Activated naive CD8-positive, alpha-beta T cell treated with anti-CD3 and anti-CD28 coated beads for 36 hours (primary cell): ENCODE data around the gene THEMIS. TPM values are rescaled to one million over a fixed set of nuclear protein-coding genes. Genes with fewer than 3 reads are reported as not detected.

Experiments
- DNase-seq: peaks from one replicate; pipeline ENCODE4 v3.0.0; 2021
- H3K27ac Mint-ChIP-seq: one replicate; pipeline ENCODE4 v1.8.0; 2022; ENCODE audit warnings: mild to moderate bottlenecking, moderate library complexity, mixed read lengths
- H3K27me3 Mint-ChIP-seq: one replicate; pipeline ENCODE4 v1.8.0; 2022; ENCODE audit warnings: mild to moderate bottlenecking, mixed read lengths
- H3K36me3 Mint-ChIP-seq: one replicate; pipeline ENCODE4 v1.8.0; 2021; ENCODE audit warnings: mild to moderate bottlenecking, mixed read lengths
- H3K4me1 Mint-ChIP-seq: one replicate; pipeline ENCODE4 v1.8.0; 2021; ENCODE audit warnings: mixed read lengths
- H3K4me3 Mint-ChIP-seq: one replicate; pipeline ENCODE4 v1.8.0; 2022; ENCODE audit warnings: mild to moderate bottlenecking, moderate library complexity, mixed read lengths
- H3K9me3 Mint-ChIP-seq: one replicate; pipeline ENCODE4 v1.8.0; 2022; ENCODE audit warnings: mixed read lengths
- total RNA-seq, 2 experiments: library from RNA; stranded (reverse); gene quantifications; one replicate each; pipeline ENCODE4 v1.2.3, GENCODE V29; 2021

Gene THEMIS
- total RNA-seq, 2 experiments from 2014 or later, result 48.3 to 49.7 TPM

GRCh38 chr6:127858727-127859391, 42.0 kb downstream of the THEMIS start:
- H3K4me1 Mint-ChIP-seq, result peaks cover 70% of the 10 kb centered on the region
- DNase-seq, result no peak
- H3K9me3 Mint-ChIP-seq, result peaks cover 2% of the 10 kb centered on the region
- peaks cover 48% of the 10 kb centered on the region for H3K36me3 Mint-ChIP-seq
- no peaks in the 10 kb centered on the region for H3K27me3 Mint-ChIP-seq
- H3K4me3 Mint-ChIP-seq, result peak overlapping the region; percentile 19
- H3K27ac Mint-ChIP-seq, result peak overlapping the region; percentile 73

DNA sequence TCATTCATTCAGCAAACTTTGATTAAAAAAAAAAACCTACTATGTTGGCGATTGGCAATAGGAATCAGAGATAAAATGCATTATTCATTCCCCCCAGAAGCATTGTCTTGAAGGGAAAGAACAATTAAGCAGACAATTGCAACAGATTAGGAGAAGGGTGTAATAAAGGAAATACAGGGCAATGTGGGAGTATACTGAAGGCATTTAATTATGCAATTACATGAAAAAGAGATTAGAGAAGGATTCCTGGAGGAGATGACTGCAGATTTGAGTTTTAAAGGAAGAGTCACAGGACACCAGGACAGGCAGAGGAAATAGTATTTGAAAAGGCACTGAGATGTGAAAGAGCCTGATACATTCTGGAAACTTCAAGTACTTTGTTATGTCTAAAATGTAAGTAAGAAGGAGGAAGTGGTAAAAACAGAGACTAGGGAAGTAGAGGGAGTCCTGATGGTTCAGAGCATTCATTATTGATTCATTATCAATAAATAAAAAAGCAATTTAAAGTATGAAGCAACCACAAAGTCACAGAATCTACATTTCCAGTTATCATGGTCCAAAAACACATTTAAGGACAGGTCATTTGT, 43.7 kb downstream of the THEMIS start:
- Mint-ChIP-seq H3K9me3 (no peaks in the 10 kb centered on the region), H3K27me3 (no peaks in the 10 kb centered on the region), H3K36me3 (peaks cover 36% of the 10 kb centered on the region), H3K27ac (peak overlapping the region; percentile 80), H3K4me3 (peak overlapping the region; percentile 14), H3K4me1 (peaks cover 68% of the 10 kb centered on the region)
- no peak for DNase-seq

DNA sequence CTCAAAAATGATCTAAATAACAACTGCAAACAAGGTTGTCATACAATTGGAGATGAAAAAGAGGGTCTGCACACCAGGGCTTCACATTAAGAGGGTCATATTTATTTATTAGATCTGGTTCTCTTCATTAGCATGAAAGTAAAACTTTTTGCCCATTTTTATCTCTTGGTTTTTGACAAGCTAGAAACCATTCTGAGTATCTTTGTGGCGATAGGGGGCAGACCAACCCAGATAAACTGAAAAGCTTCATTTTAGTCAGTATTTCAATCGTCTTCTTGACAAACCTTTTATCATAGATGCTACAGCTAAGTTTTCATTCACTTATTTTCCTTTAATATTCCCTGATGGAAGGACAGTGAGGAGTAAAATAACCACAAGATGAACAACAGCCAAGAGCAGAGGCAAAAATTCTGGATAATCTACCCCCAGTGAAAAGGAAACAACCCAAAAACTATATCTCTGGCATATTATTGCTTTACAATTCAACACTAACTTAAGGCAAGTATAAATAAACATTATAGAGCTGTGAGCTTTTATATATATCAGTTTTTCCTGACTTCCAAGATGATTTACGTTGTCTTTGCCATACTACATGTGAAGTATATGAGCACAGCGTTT, 45.2 kb downstream of the THEMIS start:
- H3K27ac Mint-ChIP-seq, result peak overlapping the region; percentile 79
- DNase-seq, result no peak
- no peaks in the 10 kb centered on the region for H3K9me3 Mint-ChIP-seq
- peaks cover 48% of the 10 kb centered on the region for H3K36me3 Mint-ChIP-seq
- peaks cover 77% of the 10 kb centered on the region for H3K4me1 Mint-ChIP-seq
- peak overlapping the region; percentile 27 for H3K4me3 Mint-ChIP-seq
- H3K27me3 Mint-ChIP-seq, result no peaks in the 10 kb centered on the region

DNA sequence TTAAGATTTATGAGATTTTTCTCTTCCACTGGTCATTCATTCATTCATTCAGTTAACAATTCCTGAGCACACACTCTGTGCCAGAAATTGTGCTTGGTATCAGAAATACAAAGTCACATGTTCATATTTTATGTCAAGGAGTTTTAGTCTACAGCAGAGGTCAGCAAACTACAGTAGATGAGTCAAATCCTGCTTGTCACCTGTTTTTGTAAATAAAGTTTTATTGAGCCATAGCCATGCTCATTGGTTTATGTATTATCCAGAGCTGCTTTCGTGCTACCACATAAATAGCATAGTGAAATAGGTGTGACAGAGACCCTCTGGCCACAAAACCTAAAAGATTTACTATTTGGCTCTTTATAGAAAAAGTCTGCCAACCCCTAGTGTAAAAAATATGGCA, 46.8 kb downstream of the THEMIS start:
- Mint-ChIP-seq H3K9me3 (peaks cover 10% of the 10 kb centered on the region), H3K36me3 (peaks cover 51% of the 10 kb centered on the region), H3K27me3 (no peaks in the 10 kb centered on the region), H3K4me3 (no peak overlapping the region), H3K27ac (peak overlapping the region; percentile 32), H3K4me1 (peaks cover 73% of the 10 kb centered on the region)
- no peak for DNase-seq

- Mint-ChIP-seq H3K27ac (peak overlapping the region; percentile 52), H3K4me3 (no peak overlapping the region), H3K4me1 (peaks cover 67% of the 10 kb centered on the region), H3K27me3 (no peaks in the 10 kb centered on the region), H3K9me3 (peaks cover 14% of the 10 kb centered on the region), H3K36me3 (peaks cover 64% of the 10 kb centered on the region)
- DNase-seq, result no peak
These were observed 49.7 kb downstream of the THEMIS start for GRCh38 chr6:127851197-127851596.

DNA sequence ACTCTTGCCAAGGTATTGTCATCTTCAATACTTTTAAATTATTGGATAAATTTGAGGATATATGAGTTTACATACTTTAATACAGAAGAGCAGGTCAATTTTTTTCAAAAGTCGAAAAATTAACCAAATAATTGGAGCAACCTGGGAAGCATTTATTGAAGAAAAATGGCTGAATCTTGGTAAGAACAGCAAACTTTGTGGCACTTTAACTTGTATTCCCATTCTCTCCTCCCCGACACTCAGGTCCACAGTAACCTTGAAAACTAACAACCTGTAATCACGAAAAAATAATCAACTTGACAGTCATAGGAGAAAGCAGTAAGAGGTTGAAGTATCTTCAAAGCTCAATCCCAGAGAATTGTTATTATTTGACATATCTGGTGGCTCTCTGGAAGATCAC, 55.6 kb downstream of the THEMIS start:
- H3K36me3 Mint-ChIP-seq, result peaks cover 77% of the 10 kb centered on the region
- H3K9me3 Mint-ChIP-seq, result peaks cover 17% of the 10 kb centered on the region
- H3K4me1 Mint-ChIP-seq, result peaks cover 57% of the 10 kb centered on the region
- no peak overlapping the region for H3K4me3 Mint-ChIP-seq
- H3K27me3 Mint-ChIP-seq, result no peaks in the 10 kb centered on the region
- H3K27ac Mint-ChIP-seq, result no peak overlapping the region
- DNase-seq, result no peak

GRCh38 chr6:127844529-127844928, 56.3 kb downstream of the THEMIS start:
- Mint-ChIP-seq H3K36me3 (peaks cover 75% of the 10 kb centered on the region), H3K4me1 (peaks cover 54% of the 10 kb centered on the region), H3K27ac (no peak overlapping the region), H3K9me3 (peaks cover 11% of the 10 kb centered on the region), H3K27me3 (no peaks in the 10 kb centered on the region), H3K4me3 (no peak overlapping the region)
- no peak for DNase-seq

GRCh38 chr6:127843582-127843981, 57.3 kb downstream of the THEMIS start:
- Mint-ChIP-seq H3K27ac (no peak overlapping the region), H3K4me3 (no peak overlapping the region), H3K9me3 (peaks cover 6% of the 10 kb centered on the region), H3K27me3 (no peaks in the 10 kb centered on the region), H3K4me1 (peaks cover 56% of the 10 kb centered on the region), H3K36me3 (peaks cover 69% of the 10 kb centered on the region)
- DNase-seq, result no peak

DNA sequence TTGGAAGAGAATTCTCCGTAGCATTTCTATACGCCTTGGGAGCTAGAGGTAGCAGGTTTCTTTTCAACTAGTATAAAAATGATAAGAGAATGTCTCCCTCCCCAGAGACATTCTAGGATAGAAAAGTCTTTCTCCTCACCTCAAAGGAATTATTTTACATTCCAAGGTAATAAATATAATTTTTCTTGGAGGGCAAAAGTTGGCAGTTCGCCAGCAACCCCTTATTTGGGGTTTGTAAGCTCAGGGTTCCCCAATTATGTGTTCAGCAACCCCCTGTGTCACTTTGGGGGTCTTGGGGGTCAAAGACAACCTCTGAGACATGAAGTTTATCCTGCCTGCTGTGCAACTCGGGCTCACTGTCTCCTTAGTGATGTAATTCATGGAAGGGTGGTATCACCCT, 58.3 kb downstream of the THEMIS start:
- peaks cover 4% of the 10 kb centered on the region for H3K9me3 Mint-ChIP-seq
- peaks cover 58% of the 10 kb centered on the region for H3K4me1 Mint-ChIP-seq

DNA sequence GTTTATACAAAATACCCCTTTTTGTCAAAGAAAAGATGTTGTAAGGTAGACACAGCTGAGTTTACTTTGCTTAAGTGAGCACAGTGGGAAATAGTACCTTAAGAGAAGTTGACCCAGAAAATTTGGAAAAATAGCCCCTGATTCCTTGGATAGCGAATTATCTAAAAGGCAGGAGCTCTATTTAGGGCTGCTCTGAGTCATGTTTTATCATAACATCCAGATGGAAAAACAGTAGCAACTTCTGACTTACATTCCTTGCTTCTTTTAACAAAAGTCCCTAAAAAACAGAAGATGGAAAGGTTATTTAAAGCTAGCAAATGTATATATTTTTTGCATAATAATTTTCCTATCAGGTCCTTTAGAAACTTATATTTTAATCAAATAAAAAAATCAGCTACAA, 59.0 kb downstream of the THEMIS start:
- Mint-ChIP-seq H3K27ac (no peak overlapping the region), H3K9me3 (peaks cover 4% of the 10 kb centered on the region), H3K36me3 (peaks cover 56% of the 10 kb centered on the region), H3K4me3 (no peak overlapping the region), H3K27me3 (no peaks in the 10 kb centered on the region), H3K4me1 (peaks cover 53% of the 10 kb centered on the region)
- DNase-seq, result no peak

More for the DNA sequence above, 58.3 kb downstream of the THEMIS start:
- H3K27me3 Mint-ChIP-seq, result no peaks in the 10 kb centered on the region
- H3K27ac Mint-ChIP-seq, result no peak overlapping the region
- no peak for DNase-seq
- no peak overlapping the region for H3K4me3 Mint-ChIP-seq
- H3K36me3 Mint-ChIP-seq, result peaks cover 61% of the 10 kb centered on the region

DNA sequence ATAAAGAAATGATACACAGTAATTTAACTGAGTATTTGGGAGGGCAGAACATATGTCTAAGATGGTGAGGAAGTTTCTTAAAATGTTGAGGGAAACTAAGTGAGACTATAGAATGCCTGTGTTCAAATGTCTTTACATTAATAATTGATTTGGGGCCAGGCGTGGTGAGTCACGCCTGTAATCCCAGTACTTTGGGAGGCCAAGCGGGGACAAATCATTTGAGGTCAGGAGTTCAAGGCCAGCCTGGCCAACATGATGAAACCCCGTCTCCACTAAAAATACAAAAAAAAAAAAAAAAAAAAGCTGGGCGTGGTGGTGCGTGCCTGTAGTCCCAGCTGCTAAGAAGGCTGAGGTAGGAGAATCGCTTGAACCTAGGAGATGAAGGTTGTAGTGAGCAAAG, 66.7 kb downstream of the THEMIS start:
- no peaks in the 10 kb centered on the region for H3K27me3 Mint-ChIP-seq
- peaks cover 40% of the 10 kb centered on the region for H3K36me3 Mint-ChIP-seq
- H3K27ac Mint-ChIP-seq, result no peak overlapping the region
- no peak for DNase-seq
- peaks cover 8% of the 10 kb centered on the region for H3K9me3 Mint-ChIP-seq
- H3K4me1 Mint-ChIP-seq, result peaks cover 48% of the 10 kb centered on the region
- no peak overlapping the region for H3K4me3 Mint-ChIP-seq

GRCh38 chr6:127833336-127833735, 67.5 kb downstream of the THEMIS start:
- H3K4me1 Mint-ChIP-seq, result peaks cover 44% of the 10 kb centered on the region
- H3K4me3 Mint-ChIP-seq, result no peak overlapping the region
- H3K27me3 Mint-ChIP-seq, result no peaks in the 10 kb centered on the region
- peaks cover 10% of the 10 kb centered on the region for H3K9me3 Mint-ChIP-seq
- no peak for DNase-seq
- H3K36me3 Mint-ChIP-seq, result peaks cover 48% of the 10 kb centered on the region
- no peak overlapping the region for H3K27ac Mint-ChIP-seq

- peaks cover 49% of the 10 kb centered on the region for H3K4me1 Mint-ChIP-seq
- H3K36me3 Mint-ChIP-seq, result peaks cover 56% of the 10 kb centered on the region
- no peaks in the 10 kb centered on the region for H3K27me3 Mint-ChIP-seq
- no peak for DNase-seq
- no peak overlapping the region for H3K4me3 Mint-ChIP-seq
- no peak overlapping the region for H3K27ac Mint-ChIP-seq
- peaks cover 16% of the 10 kb centered on the region for H3K9me3 Mint-ChIP-seq
These were observed 68.5 kb downstream of the THEMIS start for GRCh38 chr6:127832381-127832780.

DNA sequence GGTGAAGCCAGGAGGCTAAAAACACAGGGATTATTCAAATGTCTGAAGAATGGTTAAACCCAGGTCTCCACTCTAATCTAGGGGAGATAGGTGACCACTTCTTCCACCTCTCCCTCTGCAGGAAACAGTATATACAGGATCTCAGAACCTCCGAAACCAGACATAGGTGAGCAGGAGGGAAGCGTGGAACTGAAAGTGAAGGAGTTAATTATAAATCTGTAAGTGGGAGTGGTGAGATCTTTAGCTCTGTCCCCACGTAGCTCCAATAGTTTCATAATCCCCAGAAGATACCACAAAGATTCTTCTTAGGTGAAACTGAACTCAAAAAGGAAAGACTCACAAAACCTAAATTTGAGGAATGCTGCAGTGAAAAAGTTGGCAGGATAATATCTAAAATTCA, 76.8 kb downstream of the THEMIS start:
- Mint-ChIP-seq H3K4me3 (no peak overlapping the region), H3K9me3 (peaks cover 29% of the 10 kb centered on the region), H3K27me3 (no peaks in the 10 kb centered on the region), H3K27ac (peak overlapping the region; percentile 74), H3K4me1 (peaks cover 55% of the 10 kb centered on the region), H3K36me3 (peaks cover 73% of the 10 kb centered on the region)
- no peak for DNase-seq

DNA sequence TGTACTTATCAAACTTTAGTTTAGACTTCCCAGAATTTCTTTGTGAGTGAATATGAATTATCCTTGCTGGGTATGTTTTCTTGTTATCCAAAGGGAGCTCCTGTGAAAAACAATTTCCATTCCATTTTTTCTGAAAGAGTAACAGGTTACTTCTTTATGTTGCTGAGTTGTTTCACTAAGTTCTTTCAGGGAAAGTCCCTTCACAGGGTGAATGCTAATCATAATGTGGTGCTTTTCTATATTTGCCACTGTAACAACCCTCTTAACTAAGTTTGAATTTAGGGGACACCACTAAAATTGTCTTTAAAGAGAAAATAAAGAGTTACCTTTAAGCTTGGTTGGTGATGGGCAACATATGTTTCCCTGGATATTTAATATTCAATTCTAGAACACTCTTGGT, 79.4 kb downstream of the THEMIS start:
- H3K9me3 Mint-ChIP-seq, result peaks cover 23% of the 10 kb centered on the region
- no peak for DNase-seq
- peaks cover 68% of the 10 kb centered on the region for H3K4me1 Mint-ChIP-seq
- peak overlapping the region; percentile 75 for H3K27ac Mint-ChIP-seq
- peaks cover 62% of the 10 kb centered on the region for H3K36me3 Mint-ChIP-seq
- no peaks in the 10 kb centered on the region for H3K27me3 Mint-ChIP-seq
- peak overlapping the region; percentile 4 for H3K4me3 Mint-ChIP-seq

DNA sequence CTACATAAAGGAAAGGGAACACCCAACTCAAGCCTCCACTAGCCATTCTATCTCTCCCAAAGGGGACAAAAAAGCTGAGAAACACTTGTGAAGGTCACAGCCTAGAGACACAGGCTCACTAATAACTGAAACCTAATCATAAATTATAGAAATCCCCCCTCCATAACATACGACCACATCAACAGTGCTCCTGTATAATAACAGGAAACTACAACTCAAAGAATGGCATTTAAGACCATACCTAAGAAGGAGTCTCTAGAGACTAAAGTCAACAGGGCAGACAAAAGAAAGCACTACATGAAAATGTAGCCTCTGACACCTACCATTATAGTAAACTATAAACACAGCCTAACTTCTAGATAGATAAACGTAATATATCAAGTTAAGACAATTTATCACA, 82.7 kb downstream of the THEMIS start:
- Mint-ChIP-seq H3K36me3 (peaks cover 60% of the 10 kb centered on the region), H3K27ac (peak overlapping the region; percentile 87), H3K9me3 (peaks cover 12% of the 10 kb centered on the region), H3K4me3 (peak overlapping the region; percentile 61), H3K4me1 (peaks cover 70% of the 10 kb centered on the region), H3K27me3 (no peaks in the 10 kb centered on the region)
- DNase-seq, result no peak
